ENCODE data around the gene TMEM63A.

DNA sequence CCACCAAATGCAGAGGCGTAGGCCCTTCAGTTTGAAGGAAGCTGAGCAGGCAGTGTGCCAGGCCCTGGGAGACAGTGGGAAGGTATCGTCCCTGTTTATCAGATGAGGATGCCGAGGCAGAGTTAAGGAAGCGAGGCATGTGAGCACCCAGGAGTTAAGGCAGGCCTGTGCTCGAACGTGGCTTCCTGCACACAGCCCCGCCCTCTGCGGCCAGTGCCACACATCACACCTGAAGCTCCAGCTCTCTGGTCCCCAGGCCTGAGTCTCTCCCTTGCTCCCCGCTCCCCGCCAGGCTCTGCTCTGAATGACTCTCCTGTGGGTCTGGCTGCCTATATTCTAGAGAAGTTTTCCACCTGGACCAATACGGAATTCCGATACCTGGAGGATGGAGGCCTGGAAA is 40.1 kb downstream of the TMEM63A start:
- TF ChIP-seq, protein P1, sequence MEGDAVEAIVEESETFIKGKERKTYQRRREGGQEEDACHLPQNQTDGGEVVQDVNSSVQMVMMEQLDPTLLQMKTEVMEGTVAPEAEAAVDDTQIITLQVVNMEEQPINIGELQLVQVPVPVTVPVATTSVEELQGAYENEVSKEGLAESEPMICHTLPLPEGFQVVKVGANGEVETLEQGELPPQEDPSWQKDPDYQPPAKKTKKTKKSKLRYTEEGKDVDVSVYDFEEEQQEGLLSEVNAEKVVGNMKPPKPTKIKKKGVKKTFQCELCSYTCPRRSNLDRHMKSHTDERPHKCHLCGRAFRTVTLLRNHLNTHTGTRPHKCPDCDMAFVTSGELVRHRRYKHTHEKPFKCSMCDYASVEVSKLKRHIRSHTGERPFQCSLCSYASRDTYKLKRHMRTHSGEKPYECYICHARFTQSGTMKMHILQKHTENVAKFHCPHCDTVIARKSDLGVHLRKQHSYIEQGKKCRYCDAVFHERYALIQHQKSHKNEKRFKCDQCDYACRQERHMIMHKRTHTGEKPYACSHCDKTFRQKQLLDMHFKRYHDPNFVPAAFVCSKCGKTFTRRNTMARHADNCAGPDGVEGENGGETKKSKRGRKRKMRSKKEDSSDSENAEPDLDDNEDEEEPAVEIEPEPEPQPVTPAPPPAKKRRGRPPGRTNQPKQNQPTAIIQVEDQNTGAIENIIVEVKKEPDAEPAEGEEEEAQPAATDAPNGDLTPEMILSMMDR (IDR thresholded peaks at IDR 0.05), result no peak
- TF ChIP-seq POLR2A (IDR thresholded peaks at IDR 0.05), result no peak
